ENCODE results near the gene RAB11FIP2.

The RAB11FIP2 gene

DNA sequence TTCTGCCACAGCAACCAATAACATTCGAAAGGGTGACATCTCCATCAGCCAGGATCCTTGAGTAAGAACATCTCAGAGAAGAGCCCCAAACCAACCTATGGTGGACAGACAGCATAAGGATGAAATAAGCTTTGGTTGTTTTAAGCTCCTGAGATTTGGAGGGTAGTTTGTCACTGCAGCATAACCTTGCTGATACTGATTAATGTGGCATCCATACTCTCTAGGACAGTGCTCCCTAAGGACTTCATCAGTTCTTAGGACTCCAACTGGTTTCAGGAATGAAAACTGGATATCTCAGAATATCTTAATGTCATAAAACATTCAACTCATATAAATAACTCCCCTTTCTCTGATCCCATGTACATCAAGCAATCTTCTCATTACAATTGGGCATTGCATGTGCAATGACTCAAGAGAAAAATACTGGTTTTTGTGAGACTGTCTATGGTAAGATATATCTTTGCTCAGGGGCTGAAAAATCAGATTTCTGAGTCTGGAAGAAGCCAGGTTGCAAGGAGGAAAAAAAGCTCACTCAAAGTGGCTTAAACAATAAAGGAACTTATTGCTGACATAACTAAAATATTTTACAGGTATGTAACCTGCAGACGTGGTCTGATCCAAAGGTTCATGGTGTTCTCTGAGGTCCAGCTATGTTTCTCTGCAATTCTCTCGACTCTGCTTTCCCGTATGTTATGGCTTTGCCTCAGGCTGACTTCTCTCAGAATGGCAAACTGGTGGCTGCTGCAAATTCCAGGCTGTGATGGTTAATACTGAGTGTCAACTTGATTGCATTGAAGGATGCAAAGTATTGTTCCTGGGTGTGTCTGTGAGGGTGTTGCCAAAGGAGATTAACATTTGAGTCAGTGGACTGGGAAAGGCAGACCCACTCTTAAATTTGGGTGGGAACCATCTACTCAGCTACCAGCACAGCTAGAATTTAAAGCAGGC is 65.7 kb downstream of the RAB11FIP2 start:
- no peak for DNase-seq
- Histone ChIP-seq H3K36me3 (replicated peaks) (no peaks in the 10 kb centered on the region), H3K4me3 (ENCODE audit: low read depth, low read length) (no peak overlapping the region), H3K27ac (no peak overlapping the region), H3K27me3 (replicated peaks) (no peaks in the 10 kb centered on the region)
- no peak for TF ChIP-seq CTCF (IDR thresholded peaks at IDR 0.05; ENCODE audit: low read depth, low read length, missing control alignments)
- in situ Hi-C loops (cut with HindIII; ENCODE audit: low pct_ligation_motif_present, low sequenced_read_pairs), result no loop called here

DNA sequence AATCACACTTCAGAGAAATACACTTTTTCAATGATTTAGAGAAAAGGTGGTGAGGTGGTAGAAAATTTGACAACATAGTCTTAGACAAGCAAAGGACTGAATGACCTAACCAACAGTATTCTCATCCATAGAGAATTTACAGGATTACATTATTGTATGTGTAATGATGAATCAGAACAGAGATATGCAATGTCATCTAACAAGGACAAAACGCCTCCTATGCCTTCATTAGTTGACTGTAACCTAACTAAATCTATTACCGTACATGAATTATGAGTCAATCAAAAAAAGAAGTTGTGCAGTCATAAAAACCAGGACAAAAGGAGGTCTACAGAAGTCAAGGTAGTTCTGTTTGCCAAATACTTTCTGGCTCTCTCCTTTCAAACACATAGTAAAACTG is 66.5 kb downstream of the RAB11FIP2 start:
- no peaks in the 10 kb centered on the region for H3K36me3 ChIP-seq (replicated peaks)
- no peak overlapping the region for H3K27ac ChIP-seq
- no peak for TF ChIP-seq CTCF (IDR thresholded peaks at IDR 0.05; ENCODE audit: low read depth, low read length, missing control alignments)
- peak; percentile 31 for DNase-seq
- no peaks in the 10 kb centered on the region for H3K27me3 ChIP-seq (replicated peaks)
- in situ Hi-C loops (cut with HindIII; ENCODE audit: low pct_ligation_motif_present, low sequenced_read_pairs), result no loop called here
- no peak overlapping the region for H3K4me3 ChIP-seq (ENCODE audit: low read depth, low read length)

DNA sequence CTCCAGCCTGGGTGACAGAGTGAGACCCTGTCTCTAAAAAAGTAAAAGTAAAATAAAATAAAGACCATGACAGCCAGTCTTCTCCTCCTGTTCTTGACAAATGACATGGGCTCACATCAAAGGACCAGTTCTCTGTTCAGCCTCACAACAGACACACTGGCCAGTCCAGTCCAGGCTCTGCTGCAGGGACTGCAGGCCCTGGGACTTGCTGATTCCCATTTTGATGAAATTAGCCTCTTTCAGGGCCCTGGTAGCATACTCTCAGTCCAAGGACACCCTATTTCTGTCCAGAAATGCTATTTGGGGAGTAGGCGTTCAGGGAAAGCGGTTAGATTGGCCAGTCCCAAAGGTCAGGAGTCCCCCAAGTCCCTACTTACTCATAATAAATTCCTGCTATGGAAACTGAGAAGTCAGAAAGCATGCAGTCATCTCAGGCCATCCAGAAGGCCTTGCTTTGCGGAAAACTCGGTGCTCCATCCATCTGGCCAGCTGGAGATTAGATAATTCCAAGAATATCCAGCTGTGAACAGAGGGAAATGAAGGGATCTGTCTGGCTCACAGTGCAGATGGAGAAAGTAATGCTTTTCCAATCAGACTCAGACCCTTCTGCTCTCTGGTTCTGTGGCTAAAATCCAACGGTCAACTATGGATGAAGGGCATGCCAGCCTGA is 74.4 kb downstream of the RAB11FIP2 start:
- H3K36me3 ChIP-seq (replicated peaks), result no peaks in the 10 kb centered on the region
- DNase-seq, result no peak
- no peak overlapping the region for H3K4me3 ChIP-seq (ENCODE audit: low read depth, low read length)
- no peak for TF ChIP-seq CTCF (IDR thresholded peaks at IDR 0.05; ENCODE audit: low read depth, low read length, missing control alignments)
- H3K27ac ChIP-seq, result no peak overlapping the region
- H3K27me3 ChIP-seq (replicated peaks), result no peaks in the 10 kb centered on the region
- in situ Hi-C loops (cut with HindIII; ENCODE audit: low pct_ligation_motif_present, low sequenced_read_pairs), result no loop called here

DNA sequence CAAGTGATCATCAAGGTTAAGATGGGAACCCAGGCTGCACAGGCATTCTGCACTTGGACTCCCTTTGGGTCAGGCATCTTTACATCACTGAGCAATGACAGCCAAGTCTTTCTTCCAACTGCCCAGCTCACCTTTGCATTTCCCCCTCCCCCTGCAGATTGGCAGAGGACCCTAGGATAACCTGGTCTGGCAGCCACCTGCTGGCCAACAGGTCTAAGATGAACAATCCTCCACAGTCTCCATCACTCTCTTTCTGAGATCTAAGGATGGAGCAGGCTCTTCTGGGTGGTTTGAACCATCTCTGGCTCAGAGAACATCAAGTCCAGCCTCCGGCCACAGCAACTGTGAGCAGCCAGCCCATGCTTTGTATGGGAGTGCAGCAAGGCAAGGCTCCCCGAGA is 75.8 kb downstream of the RAB11FIP2 start:
- no peak for TF ChIP-seq CTCF (IDR thresholded peaks at IDR 0.05; ENCODE audit: low read depth, low read length, missing control alignments)
- Histone ChIP-seq H3K27me3 (replicated peaks) (no peaks in the 10 kb centered on the region), H3K4me3 (ENCODE audit: low read depth, low read length) (no peak overlapping the region), H3K27ac (no peak overlapping the region), H3K36me3 (replicated peaks) (no peaks in the 10 kb centered on the region)
- DNase-seq, result no peak
- in situ Hi-C loops (cut with HindIII; ENCODE audit: low pct_ligation_motif_present, low sequenced_read_pairs), result no loop called here

- DNase-seq, result no peak
- Histone ChIP-seq H3K36me3 (replicated peaks) (no peaks in the 10 kb centered on the region), H3K27ac (no peak overlapping the region), H3K4me3 (ENCODE audit: low read depth, low read length) (no peak overlapping the region), H3K27me3 (replicated peaks) (no peaks in the 10 kb centered on the region)
- TF ChIP-seq CTCF (IDR thresholded peaks at IDR 0.05; ENCODE audit: low read depth, low read length, missing control alignments), result no peak
- in situ Hi-C loops (cut with HindIII; ENCODE audit: low pct_ligation_motif_present, low sequenced_read_pairs), result no loop called here
Measured at GRCh38 chr10:117969592-117969991, 77.1 kb downstream of the RAB11FIP2 start.
